Caco-2 (cell line): ENCODE measurements around the gene ASF1A. TPM values are rescaled to one million over a fixed set of nuclear protein-coding genes. Genes with fewer than 3 reads are reported as not detected.

Source experiments
- BruUV-seq: library from RNA; stranded (reverse); fragments of 400-500 nt; replicated peaks from 2 replicates; lab custom pipeline; 2021; lab: Mats Ljungman, UMichigan
- CTCF ChIA-PET: fragments of 300-600 bp; sonication (Branson Sonifier 250); formaldehyde crosslinking; loops from one replicate; lab custom pipeline; 2022; ENCODE audit warnings: antibody characterized with exemption; lab: Charles Lee
- POLR2A ChIA-PET: fragments of 300-600 bp; sonication (Branson Sonifier 250); formaldehyde crosslinking; loops from one replicate; lab custom pipeline; 2022; ENCODE audit warnings: antibody characterized with exemption; lab: Charles Lee
- DNase-seq, 2 experiments: peaks; one replicate each; pipeline versions ENCODE4 v3.0.0 to v3.0.0-alpha.2; 2020 to 2022
- H3K27me3 ChIP-seq: replicated peaks from 2 replicates; pipeline ENCODE4 v1.6.0; 2011; ENCODE audit warnings: low read length; ENCODE audit not compliant: control insufficient read depth, insufficient read depth
- H3K36me3 ChIP-seq: 2 replicates; pipeline ENCODE4 v1.5.1; 2011; ENCODE audit warnings: low read length; ENCODE audit not compliant: control insufficient read depth, insufficient read depth
- H3K4me1 ChIP-seq: fragments of 250-450 bp; sonication (Bioruptor Pico); 2 replicates; pipeline ENCODE4 v1.5.1; 2020; ENCODE audit warnings: mild to moderate bottlenecking
- H3K4me3 ChIP-seq: 2 replicates; pipeline ENCODE4 v1.5.1; 2011; ENCODE audit warnings: low read depth, mild to moderate bottlenecking, control low read depth, low read length
- H3K9me3 ChIP-seq: fragments of 250-450 bp; sonication (Bioruptor Pico); 2 replicates; pipeline ENCODE4 v1.5.1; 2020; ENCODE audit warnings: mild to moderate bottlenecking, moderate library complexity
- H3K27ac Mint-ChIP-seq: one replicate; pipeline ENCODE4 v1.8.0; 2022; ENCODE audit warnings: mixed read lengths; ENCODE audit not compliant: unreplicated experiment
- H3K27me3 Mint-ChIP-seq: one replicate; pipeline ENCODE4 v1.8.0; 2022; ENCODE audit warnings: mixed read lengths; ENCODE audit not compliant: insufficient read depth, unreplicated experiment
- H3K36me3 Mint-ChIP-seq: one replicate; pipeline ENCODE4 v1.8.0; 2022; ENCODE audit warnings: mild to moderate bottlenecking, mixed read lengths; ENCODE audit not compliant: insufficient read depth, unreplicated experiment
- H3K4me1 Mint-ChIP-seq: one replicate; pipeline ENCODE4 v1.8.0; 2022; ENCODE audit warnings: low read depth, mixed read lengths; ENCODE audit not compliant: unreplicated experiment
- H3K4me3 Mint-ChIP-seq: one replicate; pipeline ENCODE4 v1.8.0; 2022; ENCODE audit warnings: mild to moderate bottlenecking, moderate library complexity, mixed read lengths; ENCODE audit not compliant: unreplicated experiment
- H3K9me3 Mint-ChIP-seq: one replicate; pipeline ENCODE4 v1.8.0; 2022; ENCODE audit warnings: mixed read lengths; ENCODE audit not compliant: unreplicated experiment
- intact Hi-C: fragments of 100-400 bp; cut with micrococcal nuclease; formaldehyde crosslinking; loops from one replicate; pipeline ENCODE4 v1.10.0; 2022; ENCODE audit not compliant: unreplicated experiment
- total RNA-seq: library from RNA; stranded (reverse); gene quantifications from 2 replicates; pipeline ENCODE4 v1.2.3, GENCODE V29; 2022
- TF ChIP-seq, protein P1 (sequence below), 2 experiments: fragments of 200-600 bp in 1 of 2; IDR thresholded peaks; 1 replicate in 1 of 2; 2 replicates in 1 of 2; pipeline versions ENCODE4 v1.5.1 to v1.8.0; 2011 to 2022; ENCODE audit warnings: antibody characterized with exemption in 1 of 2, control low read depth in 1 of 2, inconsistent platforms in 1 of 2, low read depth in 1 of 2, low read length in 1 of 2, mild to moderate bottlenecking in 1 of 2, moderate library complexity in 1 of 2; ENCODE audit not compliant: insufficient read depth in 1 of 2, severe bottlenecking in 1 of 2, unreplicated experiment in 1 of 2

Gene ASF1A
- total RNA-seq, 1 experiment from 2014 or later = 21.9 TPM

- Histone ChIP-seq H3K36me3 (no peaks in the 10 kb centered on the region), H3K27me3 (no peaks in the 10 kb centered on the region), H3K4me3 (peak within 1 kb of the TSS; percentile 92), H3K4me1 (no peaks in the 10 kb centered on the region), H3K9me3 (no peaks in the 10 kb centered on the region)
- H3K27me3 Mint-ChIP-seq = no peaks in the 10 kb centered on the region
- DNase-seq = peak; percentile 88 to 93
- BruUV-seq = no TSS peak
- H3K4me1 Mint-ChIP-seq = peaks cover 16% of the 10 kb centered on the region
- no peaks in the 10 kb centered on the region for H3K9me3 Mint-ChIP-seq
- CTCF ChIA-PET = no interaction called here
- intact Hi-C loops = loop anchor here (2.0 kb wide), 1 partner anchor 40 kb away; the partner anchor contains the start of gene ASF1A
- H3K4me3 Mint-ChIP-seq = peak within 1 kb of the TSS; percentile 87
- TF ChIP-seq, protein P1, sequence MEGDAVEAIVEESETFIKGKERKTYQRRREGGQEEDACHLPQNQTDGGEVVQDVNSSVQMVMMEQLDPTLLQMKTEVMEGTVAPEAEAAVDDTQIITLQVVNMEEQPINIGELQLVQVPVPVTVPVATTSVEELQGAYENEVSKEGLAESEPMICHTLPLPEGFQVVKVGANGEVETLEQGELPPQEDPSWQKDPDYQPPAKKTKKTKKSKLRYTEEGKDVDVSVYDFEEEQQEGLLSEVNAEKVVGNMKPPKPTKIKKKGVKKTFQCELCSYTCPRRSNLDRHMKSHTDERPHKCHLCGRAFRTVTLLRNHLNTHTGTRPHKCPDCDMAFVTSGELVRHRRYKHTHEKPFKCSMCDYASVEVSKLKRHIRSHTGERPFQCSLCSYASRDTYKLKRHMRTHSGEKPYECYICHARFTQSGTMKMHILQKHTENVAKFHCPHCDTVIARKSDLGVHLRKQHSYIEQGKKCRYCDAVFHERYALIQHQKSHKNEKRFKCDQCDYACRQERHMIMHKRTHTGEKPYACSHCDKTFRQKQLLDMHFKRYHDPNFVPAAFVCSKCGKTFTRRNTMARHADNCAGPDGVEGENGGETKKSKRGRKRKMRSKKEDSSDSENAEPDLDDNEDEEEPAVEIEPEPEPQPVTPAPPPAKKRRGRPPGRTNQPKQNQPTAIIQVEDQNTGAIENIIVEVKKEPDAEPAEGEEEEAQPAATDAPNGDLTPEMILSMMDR (IDR thresholded peaks at IDR 0.05; ENCODE audit: insufficient read depth in 1 of 2, low read depth in 1 of 2, low read length in 1 of 2, severe bottlenecking in 1 of 2, unreplicated experiment in 1 of 2) = no peak
- H3K36me3 Mint-ChIP-seq = peaks cover 21% of the 10 kb centered on the region
- peak within 1 kb of the TSS; percentile 77 for H3K27ac Mint-ChIP-seq
- POLR2A ChIA-PET = no interaction called here
These were observed 40.7 kb downstream of the ASF1A start, which contains the start of gene MCM9 for GRCh38 chr6:118934461-118935330. Gene MCM9 (minus strand): TSS chr6:118935159. CDS start chr6:118931723, 3,436 bp downstream.

- H3K4me3 ChIP-seq = peak overlapping the region; percentile 92
- no peaks in the 10 kb centered on the region for H3K27me3 Mint-ChIP-seq
- intact Hi-C loops = loop anchor here (2.0 kb wide), 1 partner anchor 40 kb away; the partner anchor contains the start of gene ASF1A
- DNase-seq = no peak
- H3K27ac Mint-ChIP-seq = peak overlapping the region; percentile 77
- TF ChIP-seq, protein P1 (IDR thresholded peaks at IDR 0.05; ENCODE audit: insufficient read depth in 1 of 2, low read depth in 1 of 2, low read length in 1 of 2, severe bottlenecking in 1 of 2, unreplicated experiment in 1 of 2) = no peak
- no peaks in the 10 kb centered on the region for H3K4me1 ChIP-seq
- ChIA-PET POLR2A (no interaction called here), CTCF (no interaction called here)
- no peaks in the 10 kb centered on the region for H3K27me3 ChIP-seq
- peaks cover 21% of the 10 kb centered on the region for H3K36me3 Mint-ChIP-seq
- H3K36me3 ChIP-seq = no peaks in the 10 kb centered on the region
- TSS peak; percentile 48 for BruUV-seq
- H3K4me3 Mint-ChIP-seq = peak overlapping the region; percentile 87
- no peaks in the 10 kb centered on the region for H3K9me3 ChIP-seq
- peaks cover 16% of the 10 kb centered on the region for H3K4me1 Mint-ChIP-seq
- H3K9me3 Mint-ChIP-seq = no peaks in the 10 kb centered on the region
These were observed 41.3 kb downstream of the ASF1A start for GRCh38 chr6:118935331-118935668.

DNA sequence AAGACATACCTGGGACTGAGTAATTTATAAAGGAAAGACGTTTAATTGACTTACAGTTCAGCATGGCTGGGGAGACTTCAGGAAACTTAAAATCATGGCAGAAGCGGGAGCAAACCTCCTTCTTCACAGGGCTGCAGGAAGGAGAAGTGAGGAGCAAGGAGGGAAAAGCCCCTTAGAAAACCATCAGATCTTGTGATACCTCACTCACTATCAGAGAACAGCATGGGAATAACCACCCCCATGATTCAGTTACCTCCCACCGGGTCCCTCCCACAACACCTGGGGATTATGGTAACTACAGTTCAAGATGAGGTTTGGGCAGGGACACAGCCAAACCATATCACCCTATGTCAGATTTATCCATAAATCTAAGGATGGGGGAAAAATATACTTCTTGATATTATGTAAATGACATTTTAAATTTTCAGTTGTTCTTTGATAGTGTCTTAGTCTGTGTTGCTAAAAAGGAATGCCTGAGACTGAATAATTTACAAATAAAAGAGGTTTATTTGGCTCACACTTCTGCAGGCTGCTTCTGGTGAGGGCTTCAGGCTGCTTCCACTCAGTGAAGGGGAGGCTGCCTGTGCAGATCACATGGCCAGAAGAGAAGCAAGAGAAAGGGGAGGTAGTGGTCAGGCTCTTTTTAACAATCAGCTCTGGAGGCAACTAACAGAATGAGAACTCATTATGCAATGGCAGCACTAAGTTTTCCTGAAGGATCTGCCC lies 42.2 kb downstream of the ASF1A start:
- H3K4me1 ChIP-seq = no peaks in the 10 kb centered on the region
- DNase-seq = no peak
- H3K36me3 ChIP-seq = no peaks in the 10 kb centered on the region
- H3K4me3 ChIP-seq = no peak overlapping the region
- ChIA-PET POLR2A (no interaction called here), CTCF (no interaction called here)
- TF ChIP-seq, protein P1 (IDR thresholded peaks at IDR 0.05; ENCODE audit: insufficient read depth in 1 of 2, low read depth in 1 of 2, low read length in 1 of 2, severe bottlenecking in 1 of 2, unreplicated experiment in 1 of 2) = no peak
- Mint-ChIP-seq H3K4me3 (peak overlapping the region; percentile 87), H3K9me3 (no peaks in the 10 kb centered on the region), H3K4me1 (peaks cover 16% of the 10 kb centered on the region), H3K27me3 (no peaks in the 10 kb centered on the region), H3K27ac (peak overlapping the region; percentile 77), H3K36me3 (peaks cover 14% of the 10 kb centered on the region)
- H3K9me3 ChIP-seq = no peaks in the 10 kb centered on the region
- no TSS peak for BruUV-seq
- H3K27me3 ChIP-seq = no peaks in the 10 kb centered on the region
- intact Hi-C loops = loop anchor here (2.0 kb wide), 1 partner anchor 41 kb away; the partner anchor contains the start of gene ASF1A
